ENCODE data around the gene MAP2K5.

MAP2K5 gene

DNA sequence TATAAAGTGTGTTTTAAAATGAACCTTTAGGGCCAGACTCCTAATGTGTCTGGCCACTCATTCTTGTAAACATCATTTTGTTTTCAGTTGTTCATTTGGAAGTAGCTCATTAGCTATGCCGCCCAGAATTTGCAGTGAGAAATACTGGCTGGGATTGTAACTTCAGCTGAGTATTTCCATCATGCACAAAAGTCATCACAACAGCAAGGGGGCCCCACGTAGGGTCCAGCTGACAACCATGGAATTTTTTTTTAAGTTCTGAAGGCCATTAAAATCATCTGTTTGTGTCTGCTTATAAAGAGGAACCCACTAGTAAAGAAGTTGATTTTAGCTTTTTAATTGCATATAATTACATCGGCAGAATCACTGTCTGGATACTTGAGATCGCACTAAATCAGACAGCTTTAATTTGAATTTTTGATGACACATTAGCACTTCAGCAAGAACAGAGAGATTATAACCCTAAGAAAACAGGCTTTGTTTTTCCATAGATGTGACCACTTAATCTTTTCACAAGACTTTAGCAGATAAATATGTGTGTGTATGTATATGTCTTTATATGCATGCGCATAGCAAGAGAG is 236.6 kb downstream of the MAP2K5 start:
- no peak for DNase-seq (ENCODE audit: low read depth in 2 of 2)
- TF ChIP-seq, protein P1, sequence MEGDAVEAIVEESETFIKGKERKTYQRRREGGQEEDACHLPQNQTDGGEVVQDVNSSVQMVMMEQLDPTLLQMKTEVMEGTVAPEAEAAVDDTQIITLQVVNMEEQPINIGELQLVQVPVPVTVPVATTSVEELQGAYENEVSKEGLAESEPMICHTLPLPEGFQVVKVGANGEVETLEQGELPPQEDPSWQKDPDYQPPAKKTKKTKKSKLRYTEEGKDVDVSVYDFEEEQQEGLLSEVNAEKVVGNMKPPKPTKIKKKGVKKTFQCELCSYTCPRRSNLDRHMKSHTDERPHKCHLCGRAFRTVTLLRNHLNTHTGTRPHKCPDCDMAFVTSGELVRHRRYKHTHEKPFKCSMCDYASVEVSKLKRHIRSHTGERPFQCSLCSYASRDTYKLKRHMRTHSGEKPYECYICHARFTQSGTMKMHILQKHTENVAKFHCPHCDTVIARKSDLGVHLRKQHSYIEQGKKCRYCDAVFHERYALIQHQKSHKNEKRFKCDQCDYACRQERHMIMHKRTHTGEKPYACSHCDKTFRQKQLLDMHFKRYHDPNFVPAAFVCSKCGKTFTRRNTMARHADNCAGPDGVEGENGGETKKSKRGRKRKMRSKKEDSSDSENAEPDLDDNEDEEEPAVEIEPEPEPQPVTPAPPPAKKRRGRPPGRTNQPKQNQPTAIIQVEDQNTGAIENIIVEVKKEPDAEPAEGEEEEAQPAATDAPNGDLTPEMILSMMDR (IDR thresholded peaks at IDR 0.05; ENCODE audit: low read depth, low read length): no peak
- H3K4me3 ChIP-seq (replicated peaks in 1 of 2; ENCODE audit: low read depth in 2 of 2, low read length in 2 of 2): no peak overlapping the region

- TF ChIP-seq, protein P1 (IDR thresholded peaks at IDR 0.05; ENCODE audit: low read depth, low read length): no peak
- H3K4me3 ChIP-seq (replicated peaks in 1 of 2; ENCODE audit: low read depth in 2 of 2, low read length in 2 of 2): no peak overlapping the region
- no peak for DNase-seq (ENCODE audit: low read depth in 2 of 2)
Observed at GRCh38 chr15:67779549-67780111, 237.1 kb downstream of the MAP2K5 start.

GRCh38 chr15:67781061-67781460 is 238.6 kb downstream of the MAP2K5 start:
- TF ChIP-seq, protein P1 (IDR thresholded peaks at IDR 0.05; ENCODE audit: low read depth, low read length): no peak
- no peak for DNase-seq (ENCODE audit: low read depth in 2 of 2)
- no peak overlapping the region for H3K4me3 ChIP-seq (replicated peaks in 1 of 2; ENCODE audit: low read depth in 2 of 2, low read length in 2 of 2)

DNA sequence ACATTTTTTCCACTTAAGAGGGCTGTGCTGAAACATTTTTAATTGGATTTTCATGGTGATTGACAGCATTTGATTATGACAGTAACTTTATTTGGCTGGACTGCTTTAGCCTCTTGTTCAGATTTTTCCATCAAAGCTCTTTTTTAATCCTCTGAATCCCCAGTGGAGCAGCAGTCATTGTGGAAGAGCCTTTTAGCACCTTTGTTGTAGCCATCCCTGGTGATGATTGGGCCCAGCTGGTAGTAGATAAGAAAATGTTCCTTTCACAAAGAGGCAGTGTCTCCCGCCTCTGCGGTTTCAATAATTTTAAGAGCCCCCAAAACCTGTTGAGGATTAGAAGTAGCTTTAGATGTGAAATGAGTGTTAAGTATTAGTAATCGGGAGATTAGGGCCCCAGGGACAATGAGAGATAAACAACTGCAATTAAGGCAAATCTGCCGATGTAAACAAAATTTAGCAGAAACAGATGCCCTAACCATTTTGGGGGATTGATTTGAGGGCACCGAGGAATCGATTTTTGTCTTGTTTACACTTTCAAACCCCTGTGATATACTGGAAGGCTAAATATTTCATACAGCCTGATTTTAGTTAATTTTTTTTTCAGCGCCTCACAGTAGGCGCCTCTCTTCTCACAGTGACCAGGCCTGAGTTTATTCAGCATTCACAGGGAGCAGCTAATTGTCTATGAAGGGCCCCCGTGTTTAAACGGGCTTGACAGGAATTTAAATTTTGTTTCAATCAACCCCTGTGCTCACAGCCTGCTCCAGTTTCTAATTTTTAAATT is 239.6 kb downstream of the MAP2K5 start:
- no peak for DNase-seq (ENCODE audit: low read depth in 2 of 2)
- TF ChIP-seq, protein P1 (IDR thresholded peaks at IDR 0.05; ENCODE audit: low read depth, low read length): no peak
- H3K4me3 ChIP-seq (replicated peaks in 1 of 2; ENCODE audit: low read depth in 2 of 2, low read length in 2 of 2): no peak overlapping the region

DNA sequence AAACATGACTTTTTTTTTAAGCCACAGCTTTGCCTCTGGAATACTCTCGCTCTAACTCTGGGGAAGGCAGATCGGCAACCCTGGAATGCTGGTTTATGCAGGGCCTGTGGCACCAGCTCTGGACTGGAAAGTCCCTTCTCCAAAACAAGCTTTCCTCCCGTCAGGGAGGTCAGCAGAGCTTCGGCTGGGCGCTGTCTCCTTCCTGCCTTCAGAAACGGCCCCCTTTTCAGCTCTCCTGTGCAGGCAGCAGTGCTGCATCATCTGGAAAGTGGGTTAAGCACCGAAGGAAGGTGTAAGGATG is 240.1 kb downstream of the MAP2K5 start:
- no peak for DNase-seq (ENCODE audit: low read depth in 2 of 2)
- TF ChIP-seq, protein P1 (IDR thresholded peaks at IDR 0.05; ENCODE audit: low read depth, low read length): no peak
- no peak overlapping the region for H3K4me3 ChIP-seq (replicated peaks in 1 of 2; ENCODE audit: low read depth in 2 of 2, low read length in 2 of 2)

GRCh38 chr15:67783303-67783702 is 240.8 kb downstream of the MAP2K5 start:
- no peak overlapping the region for H3K4me3 ChIP-seq (replicated peaks in 1 of 2; ENCODE audit: low read depth in 2 of 2, low read length in 2 of 2)
- no peak for DNase-seq (ENCODE audit: low read depth in 2 of 2)
- TF ChIP-seq, protein P1 (IDR thresholded peaks at IDR 0.05; ENCODE audit: low read depth, low read length): no peak

Data from cardiac fibroblast (primary cell).